RPMI7951 (cell line): ENCODE data around the gene DDX19B. TPM values are rescaled to one million over a fixed set of nuclear protein-coding genes. Genes with fewer than 3 reads are reported as not detected.
"Not testable (repeated sequence)": the region's sequence is repeated elsewhere in the genome, so short reads cannot be mapped to it uniquely, and the experiment has no call there.

Experiments used
- DNase-seq: peaks from one replicate; pipeline ENCODE4 v3.0.0-alpha.2; 2012; ENCODE audit warnings: low read depth
- total RNA-seq: library from RNA; depleted of rRNA; stranded (reverse); fragments of >200 nt; shearing (Covaris generic); gene quantifications from 2 replicates; pipeline ENCODE4 v1.2.3, GENCODE V29; 2014; rRNA removed

Gene DDX19B
- 17.5 and 31.7 TPM in 2 replicates for total RNA-seq

- peak; percentile 71 for DNase-seq
Measured at GRCh38 chr16:70298988-70299938, at the start of gene DDX19B. DDX19B (plus strand) TSS chr16:70299186; CDS start chr16:70299298, 112 bp downstream.

GRCh38 chr16:70249697-70250096, 49.3 kb upstream of the DDX19B start:
- not testable (repeated sequence) for DNase-seq

GRCh38 chr16:70250748-70251628, 48.0 kb upstream of the DDX19B start:
- DNase-seq, result peak; percentile 53

GRCh38 chr16:70251629-70252354, 47.2 kb upstream of the DDX19B start, which contains the start of gene EXOSC6:
EXOSC6 (minus strand) TSS chr16:70251940; CDS start chr16:70251900, 40 bp downstream.
- DNase-seq, result peak; percentile 90

GRCh38 chr16:70252355-70252988, 46.5 kb upstream of the DDX19B start:
- no peak for DNase-seq

- DNase-seq, result peak; percentile 44
Measured at GRCh38 chr16:70253291-70254106, 45.5 kb upstream of the DDX19B start.

- no peak for DNase-seq
Measured at GRCh38 chr16:70254180-70254964, 44.6 kb upstream of the DDX19B start.

- no peak for DNase-seq
Measured at GRCh38 chr16:70254965-70255286, 44.1 kb upstream of the DDX19B start.

GRCh38 chr16:70255574-70255973, 43.4 kb upstream of the DDX19B start:
- DNase-seq, result no peak

GRCh38 chr16:70257391-70257790, 41.6 kb upstream of the DDX19B start:
- no peak for DNase-seq

GRCh38 chr16:70258065-70258464, 40.9 kb upstream of the DDX19B start:
- no peak for DNase-seq

- no peak for DNase-seq
Measured at GRCh38 chr16:70258946-70259345, 40.0 kb upstream of the DDX19B start.

GRCh38 chr16:70259903-70260302, 39.1 kb upstream of the DDX19B start:
- not testable (repeated sequence) for DNase-seq

- DNase-seq, result peak; percentile 38
Measured at GRCh38 chr16:70267516-70267915, 31.5 kb upstream of the DDX19B start.

GRCh38 chr16:70267922-70268321, 31.1 kb upstream of the DDX19B start:
- DNase-seq, result not testable (repeated sequence)

- no peak for DNase-seq
Measured at GRCh38 chr16:70269471-70269870, 29.5 kb upstream of the DDX19B start.

- no peak for DNase-seq
Measured at GRCh38 chr16:70270176-70270575, 28.8 kb upstream of the DDX19B start.

- DNase-seq, result no peak
Measured at GRCh38 chr16:70271696-70272095, 27.3 kb upstream of the DDX19B start.

- DNase-seq, result no peak
Measured at GRCh38 chr16:70276392-70276791, 22.6 kb upstream of the DDX19B start.
